GM18861 (cell line): ENCODE measurements around the gene UBE2A.

Source experiments
- ATAC-seq: cut with Tn5 transposase; IDR thresholded peaks from one replicate; pipeline ENCODE4 v1.9.1; 2021; ENCODE audit not compliant: unreplicated experiment

UBE2A gene

GRCh38 chrX:119574394-119575266 is at the start of gene UBE2A:
UBE2A (plus strand) TSS chrX:119574563; CDS start chrX:119574712, 149 bp downstream.
- ATAC-seq = peak; percentile 58

GRCh38 chrX:119529345-119530276 is 44.8 kb upstream of the UBE2A start:
- ATAC-seq = no peak

- no peak for ATAC-seq
Measured at GRCh38 chrX:119537487-119537886, 36.9 kb upstream of the UBE2A start.

GRCh38 chrX:119539872-119540271 is 34.5 kb upstream of the UBE2A start:
- ATAC-seq = no peak

GRCh38 chrX:119541188-119541587 is 33.2 kb upstream of the UBE2A start:
- ATAC-seq = no peak

GRCh38 chrX:119549327-119550016 is 24.9 kb upstream of the UBE2A start:
- ATAC-seq = peak; percentile 44

GRCh38 chrX:119552508-119552907 is 21.9 kb upstream of the UBE2A start:
- ATAC-seq = no peak

- ATAC-seq = peak; percentile 87
Measured at GRCh38 chrX:119565107-119565663, 9.2 kb upstream of the UBE2A start, which contains the start of gene STEEP1. STEEP1 (minus strand) TSS chrX:119565409; CDS start chrX:119565355, 54 bp downstream.

- ATAC-seq = no peak
Measured at GRCh38 chrX:119570351-119570835, 4.0 kb upstream of the UBE2A start.

- ATAC-seq = no peak
Measured at GRCh38 chrX:119573222-119573621, 1.1 kb upstream of the UBE2A start.

- ATAC-seq = no peak
Measured at GRCh38 chrX:119573840-119574393, 446 bp upstream of the UBE2A start.

GRCh38 chrX:119579414-119579813 is 5.1 kb downstream of the UBE2A start:
- no peak for ATAC-seq

- ATAC-seq = no peak
Measured at GRCh38 chrX:119583431-119584059, 9.2 kb downstream of the UBE2A start.

- no peak for ATAC-seq
Measured at GRCh38 chrX:119589810-119590209, 15.4 kb downstream of the UBE2A start.

GRCh38 chrX:119602701-119603255 is 28.4 kb downstream of the UBE2A start:
- no peak for ATAC-seq

- no peak for ATAC-seq
Measured at GRCh38 chrX:119604766-119605463, 30.6 kb downstream of the UBE2A start.

GRCh38 chrX:119605464-119606279 is 31.3 kb downstream of the UBE2A start:
- ATAC-seq = peak; percentile 9
